Astrocyte (in vitro differentiated cells and primary cell): Measurements from ENCODE around the gene FIZ1. TPM values are rescaled to one million over a fixed set of nuclear protein-coding genes. Genes with fewer than 3 reads are reported as not detected.

Experiments used
- DNase-seq: peaks from one replicate; pipeline ENCODE4 v3.0.0-alpha.2; 2010; ENCODE audit warnings: low read depth
- FAIRE-seq: peaks from 2 replicates; lab custom pipeline; 2011; peaks lifted over from hg19 to GRCh38; lab: Jason Lieb, UNC
- H2AFZ ChIP-seq: 2 replicates; pipeline ENCODE4 v1.6.0; 2012; ENCODE audit warnings: low read depth, low read length, inconsistent platforms
- H3K27ac ChIP-seq: 2 replicates; pipeline ENCODE4 v1.5.1; 2011; ENCODE audit warnings: low read depth, low read length, inconsistent platforms
- H3K27me3 ChIP-seq: 2 replicates; pipeline ENCODE4 v1.6.0; 2011; ENCODE audit warnings: low read length, inconsistent platforms; ENCODE audit not compliant: insufficient read depth
- H3K36me3 ChIP-seq: 2 replicates; pipeline ENCODE4 v1.5.1; 2011; ENCODE audit warnings: low read length, inconsistent platforms; ENCODE audit not compliant: insufficient read depth
- H3K4me1 ChIP-seq: 2 replicates; pipeline ENCODE4 v1.5.1; 2011; ENCODE audit warnings: low read length, inconsistent platforms; ENCODE audit not compliant: insufficient read depth
- H3K4me2 ChIP-seq: 2 replicates; pipeline ENCODE4 v1.6.0; 2012; ENCODE audit warnings: low read length, inconsistent platforms
- H3K4me3 ChIP-seq: 2 replicates; pipeline ENCODE4 v1.5.1; 2011; ENCODE audit warnings: low read depth, mild to moderate bottlenecking, low read length, inconsistent platforms; ENCODE audit not compliant: insufficient read depth
- H3K79me2 ChIP-seq: 2 replicates; pipeline ENCODE4 v1.6.0; 2012; ENCODE audit warnings: mild to moderate bottlenecking, low read length, inconsistent platforms; ENCODE audit not compliant: insufficient read depth
- H3K9ac ChIP-seq: 2 replicates; pipeline ENCODE4 v1.6.0; 2012; ENCODE audit warnings: mild to moderate bottlenecking, low read length, inconsistent platforms
- H3K9me3 ChIP-seq: 2 replicates; pipeline ENCODE4 v1.5.1; 2012; ENCODE audit warnings: low read depth, mild to moderate bottlenecking, low read length, inconsistent platforms; ENCODE audit not compliant: insufficient read depth
- H4K20me1 ChIP-seq: 2 replicates; pipeline ENCODE4 v1.6.0; 2012; ENCODE audit warnings: low read length, inconsistent platforms; ENCODE audit not compliant: insufficient read depth
- H3K27ac Mint-ChIP-seq: one replicate; pipeline ENCODE4 v1.8.0; 2021; ENCODE audit warnings: mild to moderate bottlenecking, mixed read lengths; ENCODE audit not compliant: unreplicated experiment
- H3K27me3 Mint-ChIP-seq: one replicate; pipeline ENCODE4 v1.8.0; 2021; ENCODE audit warnings: low read depth, mixed read lengths; ENCODE audit not compliant: unreplicated experiment
- H3K36me3 Mint-ChIP-seq: one replicate; pipeline ENCODE4 v1.8.0; 2021; ENCODE audit warnings: low read depth, mixed read lengths; ENCODE audit not compliant: unreplicated experiment
- H3K4me1 Mint-ChIP-seq: one replicate; pipeline ENCODE4 v1.8.0; 2021; ENCODE audit warnings: low read depth, mixed read lengths; ENCODE audit not compliant: unreplicated experiment
- H3K4me3 Mint-ChIP-seq: one replicate; pipeline ENCODE4 v1.8.0; 2021; ENCODE audit warnings: mild to moderate bottlenecking, moderate library complexity, mixed read lengths; ENCODE audit not compliant: unreplicated experiment
- H3K9me3 Mint-ChIP-seq: one replicate; pipeline ENCODE4 v1.8.0; 2021; ENCODE audit warnings: mild to moderate bottlenecking, mixed read lengths; ENCODE audit not compliant: unreplicated experiment
- EZH2 ChIP-seq: IDR thresholded peaks from 2 replicates; pipeline ENCODE4 v1.6.1; 2012; ENCODE audit warnings: mild to moderate bottlenecking, low read length, inconsistent platforms; ENCODE audit not compliant: insufficient read depth
- total RNA-seq: library from RNA; stranded (reverse); gene quantifications from 2 replicates; pipeline ENCODE4 v1.2.1, GENCODE V29; 2021
- TF ChIP-seq, protein P1 (sequence below): IDR thresholded peaks from 2 replicates; pipeline ENCODE4 v1.5.1; 2011; ENCODE audit warnings: low read depth, mild to moderate bottlenecking, inconsistent platforms, low read length, moderate library complexity; ENCODE audit not compliant: insufficient read depth

FIZ1 gene
- total RNA-seq, 1 donor from 2014 or later = 14.5 TPM

DNA sequence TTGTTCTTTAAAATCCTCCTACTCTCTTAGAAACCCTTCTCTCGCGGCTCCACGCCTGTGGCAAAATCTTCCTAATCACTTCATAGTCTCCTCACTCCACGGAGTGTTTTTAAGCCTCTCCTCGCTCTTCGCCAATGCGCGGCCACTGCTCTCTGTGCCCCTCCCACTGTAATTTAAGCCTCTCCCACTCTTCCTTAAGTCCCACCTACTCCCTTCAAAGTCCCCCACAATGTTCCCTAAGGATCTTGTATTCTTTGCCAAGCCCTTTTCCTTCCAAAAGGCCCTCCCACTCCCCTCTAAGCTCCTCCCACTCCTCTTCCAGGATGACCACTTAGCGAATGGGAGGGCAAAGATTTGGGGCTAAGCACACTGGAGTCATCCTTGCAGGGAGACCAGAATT, 1.3 kb downstream of the FIZ1 start:
- peaks cover 6% of the 10 kb centered on the region for H3K9me3 Mint-ChIP-seq
- H3K4me2 ChIP-seq = no peak overlapping the region
- no peaks in the 10 kb centered on the region for H3K9me3 ChIP-seq
- no peak overlapping the region for H3K27ac ChIP-seq
- DNase-seq (no peak), FAIRE-seq (no peak)
- H3K4me3 ChIP-seq = no peak overlapping the region
- no peaks in the 10 kb centered on the region for H3K27me3 ChIP-seq
- H3K4me3 Mint-ChIP-seq = peak overlapping the region; percentile 83
- peaks cover 19% of the 10 kb centered on the region for H3K36me3 ChIP-seq
- H3K9ac ChIP-seq = no peak overlapping the region
- H2AFZ ChIP-seq = no peak overlapping the region
- H3K27me3 Mint-ChIP-seq = no peaks in the 10 kb centered on the region
- H3K27ac Mint-ChIP-seq = peak overlapping the region; percentile 82
- H3K79me2 ChIP-seq = peaks cover 12% of the 10 kb centered on the region
- H3K36me3 Mint-ChIP-seq = peaks cover 27% of the 10 kb centered on the region
- peaks cover 4% of the 10 kb centered on the region for H3K4me1 Mint-ChIP-seq
- TF ChIP-seq EZH2 = no peak
- TF ChIP-seq, protein P1, sequence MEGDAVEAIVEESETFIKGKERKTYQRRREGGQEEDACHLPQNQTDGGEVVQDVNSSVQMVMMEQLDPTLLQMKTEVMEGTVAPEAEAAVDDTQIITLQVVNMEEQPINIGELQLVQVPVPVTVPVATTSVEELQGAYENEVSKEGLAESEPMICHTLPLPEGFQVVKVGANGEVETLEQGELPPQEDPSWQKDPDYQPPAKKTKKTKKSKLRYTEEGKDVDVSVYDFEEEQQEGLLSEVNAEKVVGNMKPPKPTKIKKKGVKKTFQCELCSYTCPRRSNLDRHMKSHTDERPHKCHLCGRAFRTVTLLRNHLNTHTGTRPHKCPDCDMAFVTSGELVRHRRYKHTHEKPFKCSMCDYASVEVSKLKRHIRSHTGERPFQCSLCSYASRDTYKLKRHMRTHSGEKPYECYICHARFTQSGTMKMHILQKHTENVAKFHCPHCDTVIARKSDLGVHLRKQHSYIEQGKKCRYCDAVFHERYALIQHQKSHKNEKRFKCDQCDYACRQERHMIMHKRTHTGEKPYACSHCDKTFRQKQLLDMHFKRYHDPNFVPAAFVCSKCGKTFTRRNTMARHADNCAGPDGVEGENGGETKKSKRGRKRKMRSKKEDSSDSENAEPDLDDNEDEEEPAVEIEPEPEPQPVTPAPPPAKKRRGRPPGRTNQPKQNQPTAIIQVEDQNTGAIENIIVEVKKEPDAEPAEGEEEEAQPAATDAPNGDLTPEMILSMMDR = no peak
- H4K20me1 ChIP-seq = no peaks in the 10 kb centered on the region
- H3K4me1 ChIP-seq = no peaks in the 10 kb centered on the region

DNA sequence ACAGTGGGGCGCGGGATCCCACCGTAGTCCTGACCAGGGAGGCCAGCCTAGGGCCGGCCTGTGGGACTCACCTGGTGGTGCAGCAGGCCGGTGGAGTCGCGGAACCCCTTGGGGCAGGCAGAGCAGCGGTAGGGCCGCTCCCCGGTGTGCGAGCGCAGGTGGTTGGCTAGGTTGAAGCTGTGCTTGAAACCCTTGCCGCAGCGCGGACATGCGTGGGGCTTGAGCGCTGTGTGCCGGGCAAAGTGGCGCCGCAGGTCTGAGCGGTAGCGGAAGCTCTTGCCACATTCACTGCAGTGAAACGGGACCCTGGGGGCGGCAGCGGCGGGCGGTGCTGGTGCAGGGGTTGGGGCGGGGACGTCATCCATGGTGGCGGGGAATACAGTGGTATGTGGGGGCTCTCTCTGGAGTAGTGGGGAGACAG, 1.8 kb downstream of the FIZ1 start:
- Mint-ChIP-seq H3K27ac (no peak overlapping the region), H3K9me3 (peaks cover 6% of the 10 kb centered on the region), H3K4me1 (peaks cover 4% of the 10 kb centered on the region), H3K36me3 (peaks cover 27% of the 10 kb centered on the region), H3K27me3 (no peaks in the 10 kb centered on the region), H3K4me3 (no peak overlapping the region)
- Histone ChIP-seq H3K4me1 (no peaks in the 10 kb centered on the region), H2AFZ (no peak overlapping the region), H3K27ac (no peak overlapping the region), H3K36me3 (peaks cover 19% of the 10 kb centered on the region), H4K20me1 (no peaks in the 10 kb centered on the region), H3K79me2 (peaks cover 12% of the 10 kb centered on the region), H3K27me3 (no peaks in the 10 kb centered on the region), H3K9me3 (no peaks in the 10 kb centered on the region), H3K9ac (no peak overlapping the region), H3K4me2 (no peak overlapping the region), H3K4me3 (no peak overlapping the region)
- FAIRE-seq (no peak), DNase-seq (no peak)
- TF ChIP-seq, protein P1 = no peak
- no peak for TF ChIP-seq EZH2

DNA sequence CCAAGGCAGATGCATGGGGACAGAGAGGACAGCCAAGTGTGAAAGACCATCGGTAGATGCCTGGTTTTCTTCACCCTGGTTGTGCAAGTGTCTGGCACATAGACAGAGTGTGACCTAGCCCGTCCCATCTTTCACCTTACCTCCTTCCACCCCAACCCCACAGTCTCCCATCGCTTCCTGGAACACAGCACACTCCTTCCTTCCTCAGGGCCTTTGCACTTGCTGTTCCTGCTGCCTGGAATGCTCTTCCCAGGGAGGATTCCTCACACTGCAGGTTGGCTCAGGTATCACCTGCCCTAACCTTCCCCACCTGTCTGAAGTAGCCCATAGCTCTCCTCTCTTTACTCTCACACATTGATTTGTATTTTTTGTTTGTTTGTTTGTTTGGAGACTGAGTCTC, 3.0 kb downstream of the FIZ1 start:
- no peaks in the 10 kb centered on the region for H4K20me1 ChIP-seq
- peaks cover 23% of the 10 kb centered on the region for H3K36me3 Mint-ChIP-seq
- FAIRE-seq (no peak), DNase-seq (no peak)
- no peak overlapping the region for H3K4me2 ChIP-seq
- H3K9me3 Mint-ChIP-seq = peaks cover 6% of the 10 kb centered on the region
- TF ChIP-seq, protein P1 = no peak
- no peak for TF ChIP-seq EZH2
- no peaks in the 10 kb centered on the region for H3K9me3 ChIP-seq
- no peaks in the 10 kb centered on the region for H3K27me3 ChIP-seq
- no peak overlapping the region for H3K4me3 ChIP-seq
- H3K27me3 Mint-ChIP-seq = no peaks in the 10 kb centered on the region
- H3K27ac ChIP-seq = no peak overlapping the region
- peaks cover 11% of the 10 kb centered on the region for H3K79me2 ChIP-seq
- no peak overlapping the region for H3K4me3 Mint-ChIP-seq
- no peaks in the 10 kb centered on the region for H3K4me1 ChIP-seq
- peaks cover 19% of the 10 kb centered on the region for H3K36me3 ChIP-seq
- H3K9ac ChIP-seq = no peak overlapping the region
- no peak overlapping the region for H3K27ac Mint-ChIP-seq
- H3K4me1 Mint-ChIP-seq = peaks cover 4% of the 10 kb centered on the region
- no peak overlapping the region for H2AFZ ChIP-seq
